Measurements from ENCODE around the gene SLC1A2.

Gene SLC1A2

DNA sequence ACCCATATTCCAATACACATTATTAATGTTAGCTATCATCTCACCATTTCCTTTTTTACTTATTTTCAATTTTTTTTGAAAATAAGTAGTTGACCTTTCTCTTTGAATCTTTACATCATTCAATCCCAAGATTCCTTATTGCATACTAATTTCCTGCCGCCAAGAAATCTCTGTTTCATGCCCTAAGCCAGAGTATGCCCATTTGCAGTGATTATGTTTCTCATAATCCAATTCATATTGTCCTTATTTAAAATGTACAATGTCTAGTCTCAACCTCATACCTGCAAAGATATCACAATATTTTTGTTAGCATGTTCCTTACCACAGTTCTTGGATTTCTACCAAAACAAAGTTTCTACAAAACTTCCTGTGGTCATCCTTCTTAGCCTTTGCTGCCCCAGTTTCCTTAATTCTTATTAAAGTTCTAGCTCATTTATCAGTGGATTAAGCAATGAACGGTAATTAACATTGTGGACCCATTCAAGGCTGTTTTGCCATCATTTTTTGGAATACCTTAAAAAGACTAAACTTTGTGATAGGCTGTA lies 205.1 kb downstream of the SLC1A2 start:
- no peak for DNase-seq

- DNase-seq = no peak
Measured at GRCh38 chr11:35211952-35212351, 207.4 kb downstream of the SLC1A2 start.

DNA sequence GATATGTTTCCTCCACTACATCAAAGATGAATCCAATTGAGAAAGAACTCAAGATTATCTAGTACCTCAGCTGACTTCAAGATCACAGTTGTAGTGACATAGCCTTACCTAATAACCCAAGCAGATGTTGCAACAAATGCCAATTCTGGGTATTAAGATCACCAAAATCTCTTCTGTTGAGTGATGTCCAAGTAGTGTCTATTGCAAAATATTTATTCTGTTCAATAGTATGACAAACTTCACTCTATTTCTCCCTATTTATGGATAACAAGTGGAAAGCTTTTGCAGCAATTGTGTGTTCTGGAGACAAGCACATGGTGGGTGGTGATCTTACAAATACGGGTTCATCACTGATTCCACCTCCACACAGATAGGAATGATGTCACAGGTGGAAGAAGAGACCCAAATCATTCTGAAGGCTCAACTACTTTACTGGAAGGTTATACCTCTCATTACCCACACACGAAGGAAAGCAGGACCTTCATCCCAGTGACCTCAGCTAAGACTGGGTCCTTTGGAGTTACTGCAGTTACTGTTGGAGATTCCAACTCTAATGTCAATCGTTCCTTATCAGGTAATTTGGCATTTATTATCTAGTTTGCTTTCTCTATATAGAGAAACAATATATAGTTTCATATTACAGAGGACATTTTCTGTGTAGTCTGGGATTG lies 208.3 kb downstream of the SLC1A2 start:
- no peak for DNase-seq

DNA sequence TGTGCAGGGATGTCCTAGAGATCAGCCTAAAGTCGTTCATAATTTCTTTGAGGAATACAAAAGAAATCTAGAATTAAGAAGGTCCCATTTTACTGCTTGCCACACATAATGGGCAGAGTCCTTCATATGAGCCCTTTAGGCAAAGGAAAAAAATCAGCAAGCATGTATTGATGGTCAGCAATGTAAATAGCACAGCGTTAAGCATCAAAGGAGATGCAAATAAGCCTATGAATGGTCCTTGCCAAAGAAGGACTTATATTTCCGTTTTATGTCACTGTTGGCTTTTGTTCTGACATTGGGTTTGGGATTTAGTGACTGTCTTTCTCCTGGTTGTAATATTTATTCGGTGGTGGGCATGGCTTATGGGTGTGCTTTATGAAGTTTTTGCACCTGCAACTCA lies 210.6 kb downstream of the SLC1A2 start:
- no peak for DNase-seq

- no peak for DNase-seq
Measured at GRCh38 chr11:35207471-35208403, 211.6 kb downstream of the SLC1A2 start.

DNA sequence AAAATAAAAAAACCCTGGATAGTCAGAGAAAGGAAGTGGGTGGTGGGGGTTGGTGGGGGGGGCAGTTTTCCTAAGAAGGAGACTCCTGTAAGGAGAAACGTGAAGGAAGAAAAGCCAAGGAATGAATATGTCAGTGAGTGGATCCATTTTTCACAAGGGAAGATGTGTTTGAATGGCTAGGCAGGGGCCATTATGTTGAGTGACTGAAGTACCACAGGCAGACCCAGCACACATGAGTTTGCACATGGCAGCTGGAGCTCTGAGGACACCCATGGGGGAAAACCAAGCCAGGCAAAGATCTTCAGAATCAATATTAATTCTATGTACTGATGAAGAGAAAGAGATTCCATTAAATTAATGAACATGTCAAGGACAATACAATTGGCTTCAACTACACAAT lies 212.7 kb downstream of the SLC1A2 start:
- DNase-seq = no peak

DNA sequence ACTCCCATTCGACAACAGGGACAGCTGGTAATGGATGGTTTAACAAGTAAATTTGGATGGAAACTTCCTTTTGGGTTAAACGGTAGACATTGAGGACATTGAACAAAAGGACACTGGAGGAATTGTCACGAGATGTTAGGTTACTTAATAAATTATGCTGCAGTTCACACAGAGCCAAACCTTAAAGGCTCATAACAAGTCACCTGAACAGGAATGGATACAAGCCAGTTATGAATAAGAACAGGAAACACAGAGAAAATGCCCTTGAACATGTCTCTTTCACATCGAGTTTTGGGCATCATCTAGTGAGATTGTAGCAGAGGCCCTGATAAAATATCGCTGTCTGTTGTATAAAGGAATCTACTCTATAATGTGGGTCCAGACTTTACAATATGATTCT lies 214.7 kb downstream of the SLC1A2 start:
- no peak for DNase-seq
